ENCODE measurements around the gene ASXL3. TPM values are rescaled to one million over a fixed set of nuclear protein-coding genes. Genes with fewer than 3 reads are reported as not detected.

ASXL3 gene
- total RNA-seq, 1 experiment from 2014 or later = 0.47 TPM

- Mint-ChIP-seq H3K4me3 (ENCODE audit: low read depth, unreplicated experiment) (no peak overlapping the region), H3K27ac (ENCODE audit: unreplicated experiment) (no peak overlapping the region), H3K36me3 (ENCODE audit: insufficient read depth, unreplicated experiment) (no peaks in the 10 kb centered on the region), H3K4me1 (ENCODE audit: low read depth, unreplicated experiment) (no peaks in the 10 kb centered on the region), H3K9me3 (ENCODE audit: low read depth, unreplicated experiment) (peaks cover 4% of the 10 kb centered on the region), H3K27me3 (ENCODE audit: unreplicated experiment) (no peaks in the 10 kb centered on the region)
- CTCF ChIA-PET = no interaction called here
- intact Hi-C loops (cut with micrococcal nuclease; ENCODE audit: unreplicated experiment) = no loop called here
- TF ChIP-seq CTCF (IDR thresholded peaks at IDR 0.05; ENCODE audit: unreplicated experiment) = no peak
- BruUV-seq (replicated peaks) = no TSS peak
- no peak for DNase-seq
These were observed 130.9 kb downstream of the ASXL3 start for GRCh38 chr18:33708876-33709275.

DNA sequence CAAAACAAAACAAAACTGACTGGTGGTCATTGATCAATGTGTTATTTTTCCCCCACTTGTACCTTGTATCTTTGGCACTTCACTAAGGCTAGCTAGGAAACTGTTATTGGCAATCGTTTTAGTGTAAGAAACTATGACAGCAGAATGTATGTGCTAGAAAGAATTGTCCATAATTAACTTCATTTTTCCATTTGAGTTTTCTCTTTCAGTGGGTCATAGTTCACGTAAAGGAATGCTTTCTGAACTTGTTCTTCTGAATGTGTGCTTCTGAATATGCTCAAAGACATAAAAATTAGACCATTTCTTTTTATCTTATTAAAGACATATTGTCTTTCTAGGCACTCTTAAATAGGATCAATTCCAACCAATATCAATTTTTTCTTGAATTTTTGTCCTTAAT, 132.2 kb downstream of the ASXL3 start:
- no peak for DNase-seq
- no peaks in the 10 kb centered on the region for H3K27me3 Mint-ChIP-seq (ENCODE audit: unreplicated experiment)
- BruUV-seq (replicated peaks) = no TSS peak
- intact Hi-C loops (cut with micrococcal nuclease; ENCODE audit: unreplicated experiment) = no loop called here
- no peak overlapping the region for H3K4me3 Mint-ChIP-seq (ENCODE audit: low read depth, unreplicated experiment)
- H3K36me3 Mint-ChIP-seq (ENCODE audit: insufficient read depth, unreplicated experiment) = no peaks in the 10 kb centered on the region
- H3K27ac Mint-ChIP-seq (ENCODE audit: unreplicated experiment) = no peak overlapping the region
- peaks cover 4% of the 10 kb centered on the region for H3K9me3 Mint-ChIP-seq (ENCODE audit: low read depth, unreplicated experiment)
- no peak for TF ChIP-seq CTCF (IDR thresholded peaks at IDR 0.05; ENCODE audit: unreplicated experiment)
- CTCF ChIA-PET = no interaction called here
- H3K4me1 Mint-ChIP-seq (ENCODE audit: low read depth, unreplicated experiment) = no peaks in the 10 kb centered on the region

DNA sequence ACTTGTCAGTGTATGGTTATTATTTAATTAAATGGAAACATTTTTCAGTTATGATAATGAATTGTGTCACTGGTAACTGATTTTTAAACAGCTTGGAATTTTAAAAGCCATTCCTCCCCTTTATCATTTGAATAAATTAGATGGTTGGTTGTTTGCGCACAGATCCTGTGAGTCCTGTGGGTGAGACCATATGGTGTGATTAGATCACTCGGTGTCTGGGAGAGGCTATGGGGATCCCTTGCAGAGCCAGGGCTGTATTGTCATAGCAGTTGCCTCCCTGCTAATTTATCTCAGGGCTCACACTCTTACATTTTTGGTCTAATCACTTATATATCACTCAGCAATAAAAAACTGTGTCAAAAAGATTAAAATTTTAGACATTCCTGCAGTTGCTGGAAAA, 133.5 kb downstream of the ASXL3 start:
- DNase-seq = no peak
- no peak overlapping the region for H3K27ac Mint-ChIP-seq (ENCODE audit: unreplicated experiment)
- TF ChIP-seq CTCF (IDR thresholded peaks at IDR 0.05; ENCODE audit: unreplicated experiment) = no peak
- H3K4me1 Mint-ChIP-seq (ENCODE audit: low read depth, unreplicated experiment) = peaks cover 6% of the 10 kb centered on the region
- no peaks in the 10 kb centered on the region for H3K36me3 Mint-ChIP-seq (ENCODE audit: insufficient read depth, unreplicated experiment)
- H3K27me3 Mint-ChIP-seq (ENCODE audit: unreplicated experiment) = no peaks in the 10 kb centered on the region
- intact Hi-C loops (cut with micrococcal nuclease; ENCODE audit: unreplicated experiment) = no loop called here
- CTCF ChIA-PET = no interaction called here
- no peak overlapping the region for H3K4me3 Mint-ChIP-seq (ENCODE audit: low read depth, unreplicated experiment)
- peaks cover 4% of the 10 kb centered on the region for H3K9me3 Mint-ChIP-seq (ENCODE audit: low read depth, unreplicated experiment)
- no TSS peak for BruUV-seq (replicated peaks)

DNA sequence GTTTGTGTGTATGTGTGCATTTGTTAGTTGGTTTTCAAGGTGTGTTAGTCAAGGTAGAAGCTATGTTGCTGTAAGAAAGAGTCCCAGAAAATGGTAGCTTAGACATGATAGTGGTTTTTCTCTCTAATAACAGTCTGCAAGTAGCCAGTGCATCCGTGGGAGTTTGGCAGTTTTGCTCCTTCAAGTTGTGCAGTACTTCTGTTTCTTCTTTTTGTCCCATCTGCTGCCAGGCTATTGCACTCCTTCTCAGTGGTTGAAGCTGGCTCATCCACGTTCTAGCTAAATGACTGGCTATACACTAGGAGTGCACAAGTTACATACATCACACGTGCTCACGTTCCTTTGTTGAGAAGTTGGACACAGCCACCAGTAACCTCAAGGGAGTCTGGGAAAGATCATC, 134.7 kb downstream of the ASXL3 start:
- peaks cover 8% of the 10 kb centered on the region for H3K4me1 Mint-ChIP-seq (ENCODE audit: low read depth, unreplicated experiment)
- no peak overlapping the region for H3K27ac Mint-ChIP-seq (ENCODE audit: unreplicated experiment)
- TF ChIP-seq CTCF (IDR thresholded peaks at IDR 0.05; ENCODE audit: unreplicated experiment) = no peak
- CTCF ChIA-PET = no interaction called here
- H3K9me3 Mint-ChIP-seq (ENCODE audit: low read depth, unreplicated experiment) = no peaks in the 10 kb centered on the region
- H3K4me3 Mint-ChIP-seq (ENCODE audit: low read depth, unreplicated experiment) = no peak overlapping the region
- no TSS peak for BruUV-seq (replicated peaks)
- DNase-seq = no peak
- no peaks in the 10 kb centered on the region for H3K36me3 Mint-ChIP-seq (ENCODE audit: insufficient read depth, unreplicated experiment)
- intact Hi-C loops (cut with micrococcal nuclease; ENCODE audit: unreplicated experiment) = no loop called here
- H3K27me3 Mint-ChIP-seq (ENCODE audit: unreplicated experiment) = no peaks in the 10 kb centered on the region

Data from Calu3 (cell line).